ENCODE results near the gene CYB5D1.

The CYB5D1 gene

DNA sequence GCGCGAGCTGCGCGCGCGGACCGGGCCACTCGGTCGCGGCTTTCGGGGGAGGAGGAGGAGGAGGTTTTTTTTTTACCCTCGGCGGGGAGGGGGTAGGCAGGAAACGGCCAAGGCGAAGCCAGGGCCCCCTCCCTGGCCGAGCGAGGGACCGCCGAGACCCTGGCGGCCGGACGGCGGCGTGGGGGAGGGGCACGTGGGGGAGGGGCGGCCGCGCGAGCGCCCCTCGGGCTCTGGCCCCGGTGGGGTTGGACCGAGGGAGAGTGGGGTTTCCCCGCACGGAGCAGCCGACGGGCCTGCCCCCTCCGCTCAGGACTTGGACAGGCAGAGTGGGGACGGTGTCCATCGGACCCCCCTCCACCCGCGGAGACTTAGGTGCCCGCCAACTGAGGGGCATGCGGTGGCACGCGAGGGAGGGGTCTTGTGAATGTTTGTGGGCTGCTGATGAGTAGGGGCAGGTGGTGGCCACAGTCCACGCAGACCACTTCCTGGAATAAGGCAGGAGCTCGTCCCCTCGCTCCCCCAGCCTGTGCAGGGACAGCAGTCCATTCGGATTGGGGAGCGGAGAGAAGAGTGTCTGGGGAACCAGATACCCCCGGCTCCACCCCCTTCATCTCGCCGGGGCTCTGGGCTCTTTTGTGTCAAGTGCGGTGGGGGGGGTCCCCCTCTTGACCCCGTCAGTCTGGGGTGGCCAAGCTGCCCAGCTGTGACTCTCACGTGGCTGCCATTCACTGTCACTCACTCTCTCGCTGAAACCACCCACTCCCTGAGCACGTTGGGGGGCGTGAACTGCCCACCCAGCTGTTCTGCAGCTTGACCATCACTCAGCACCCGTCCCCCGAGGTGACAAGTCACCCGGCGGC, 27.8 kb downstream of the CYB5D1 start:
- no peak for DNase-seq (ENCODE audit: low read depth)

DNA sequence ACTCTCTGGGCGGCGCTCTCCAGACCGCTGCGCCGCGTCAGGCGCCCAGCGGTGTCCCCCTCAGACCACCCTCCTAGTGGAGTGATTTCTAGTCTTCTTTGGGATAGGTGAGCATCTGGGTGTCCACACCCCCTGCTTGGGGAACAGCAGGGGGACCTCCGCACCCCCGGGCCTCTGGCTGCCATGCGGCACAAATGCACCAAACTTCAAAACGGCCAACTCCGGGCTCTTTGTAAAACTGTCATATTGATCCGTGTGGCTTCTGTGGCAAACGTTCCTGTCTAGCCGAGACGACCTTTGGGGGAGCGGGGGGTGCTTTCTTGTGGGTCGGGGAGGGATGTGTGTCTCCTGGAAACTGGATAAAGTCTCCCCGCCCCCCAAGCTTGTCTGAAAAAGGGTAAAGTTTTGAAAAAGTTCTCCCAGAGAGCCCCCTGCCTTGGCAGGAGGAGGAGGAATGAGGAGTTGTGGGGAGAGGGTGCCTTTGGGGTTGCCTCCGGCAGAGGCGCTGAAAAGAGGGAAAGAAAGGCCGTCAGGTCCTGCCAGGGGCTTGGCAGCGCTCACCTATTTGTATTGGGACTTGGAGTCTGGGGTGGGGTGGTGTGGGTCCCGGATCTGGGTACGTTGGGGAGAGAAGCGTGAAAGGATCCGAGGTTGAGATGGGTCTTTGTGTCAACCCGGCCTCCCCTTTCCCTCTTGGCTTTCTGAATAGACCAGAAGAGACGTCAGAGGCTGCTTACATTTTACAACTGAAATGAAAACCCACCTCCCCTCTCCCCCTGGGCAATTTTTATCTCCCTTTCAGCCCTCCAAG, 28.6 kb downstream of the CYB5D1 start:
- no peak for DNase-seq (ENCODE audit: low read depth)

DNA sequence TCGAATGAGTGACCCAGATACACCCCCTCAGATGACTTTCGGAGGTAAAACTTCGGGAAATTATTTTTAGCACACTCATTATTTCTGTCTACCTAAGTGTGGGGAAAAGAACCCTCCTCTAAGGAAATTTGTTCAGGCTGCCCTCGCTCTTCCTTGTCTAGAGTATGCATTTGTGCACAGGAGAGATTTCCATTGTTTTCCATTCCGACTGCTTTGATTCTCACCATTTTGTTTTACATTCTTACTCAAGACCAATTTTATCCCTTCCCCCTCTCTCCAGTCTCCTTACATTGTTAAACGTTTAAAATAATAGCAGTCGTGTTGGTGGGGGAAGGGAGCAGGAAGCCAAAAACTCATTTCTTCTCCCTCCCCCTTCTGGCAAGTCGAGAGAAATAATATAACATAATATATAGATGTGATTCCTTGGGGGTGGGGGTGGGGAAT, 29.3 kb downstream of the CYB5D1 start:
- no peak for DNase-seq (ENCODE audit: low read depth)

DNA sequence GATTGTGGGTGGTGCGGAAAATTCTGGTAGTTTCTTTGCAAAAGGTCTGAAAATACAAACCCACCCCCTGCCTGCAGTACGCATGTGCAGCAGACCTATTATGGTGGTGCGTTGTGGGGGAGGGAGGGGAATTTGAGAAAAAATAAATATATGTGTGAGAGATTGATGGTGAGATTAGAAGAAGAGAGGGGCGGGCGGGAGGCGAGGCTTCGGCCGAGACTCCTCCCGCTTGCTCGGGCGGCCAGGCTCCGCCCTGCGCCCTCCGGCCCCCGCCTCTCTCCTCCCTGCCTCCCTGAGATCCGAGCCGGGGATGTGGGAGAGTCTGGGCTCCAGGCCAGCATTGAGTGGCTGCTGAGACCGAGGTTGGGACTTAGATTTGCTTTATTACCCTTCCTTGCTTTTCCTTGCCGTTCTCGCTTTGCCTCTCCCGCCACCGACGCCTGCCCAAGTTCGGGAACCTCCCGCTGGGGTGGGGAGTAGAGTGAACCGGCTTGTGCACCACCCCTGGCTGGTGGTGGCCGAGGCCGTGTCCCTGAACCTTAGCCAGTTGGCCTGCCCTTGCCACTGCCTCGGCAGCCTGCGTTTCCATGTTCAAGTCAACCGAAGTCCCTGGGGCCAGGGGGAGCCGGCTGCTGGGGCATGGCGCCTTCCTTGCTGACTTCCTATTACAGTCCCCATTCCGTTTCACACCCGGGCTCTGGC, 29.8 kb downstream of the CYB5D1 start:
- peak; percentile 98 for DNase-seq (ENCODE audit: low read depth)

DNA sequence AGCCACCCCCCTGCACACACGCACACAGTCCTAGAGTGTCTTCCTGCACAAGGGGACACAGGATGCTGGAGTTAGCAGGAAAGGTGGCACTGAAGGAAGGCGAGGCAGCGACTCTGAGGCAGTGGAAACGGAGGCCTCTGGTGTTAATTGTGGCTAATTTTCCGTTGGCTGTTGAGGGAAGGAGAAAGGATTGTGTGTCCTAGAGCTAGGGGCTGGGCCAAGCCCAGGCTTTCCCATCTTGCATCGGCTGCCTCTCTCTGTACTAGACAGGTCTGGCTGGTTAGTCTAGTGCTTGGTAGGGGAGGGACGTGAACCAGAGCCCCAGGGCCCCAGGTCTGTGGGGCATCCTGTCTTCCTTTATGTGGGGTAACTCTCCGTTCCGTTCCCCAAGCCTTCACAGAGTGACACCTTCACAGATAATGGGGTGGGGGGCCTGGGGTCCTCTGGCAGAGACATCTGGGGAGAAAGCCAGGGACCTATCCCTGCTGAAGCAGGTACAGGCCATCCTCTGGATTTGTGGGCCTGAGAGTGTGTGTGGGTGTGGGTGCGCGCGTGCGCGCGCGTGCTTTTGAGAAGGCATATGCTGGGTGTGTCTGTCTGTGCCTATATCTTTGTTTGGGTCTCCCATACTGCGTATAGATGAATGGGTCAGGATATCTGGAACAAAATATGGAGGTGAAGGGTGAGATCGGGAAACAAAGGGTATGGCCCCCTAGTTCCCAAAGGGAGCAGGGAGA, 30.5 kb downstream of the CYB5D1 start, which contains the start of gene CHD3:
TSS of gene CHD3 (plus strand) at position 606 of the 737 bp plus-strand sequence. CDS start 212 bp downstream, outside the sequence.
- no peak for DNase-seq (ENCODE audit: low read depth)

DNA sequence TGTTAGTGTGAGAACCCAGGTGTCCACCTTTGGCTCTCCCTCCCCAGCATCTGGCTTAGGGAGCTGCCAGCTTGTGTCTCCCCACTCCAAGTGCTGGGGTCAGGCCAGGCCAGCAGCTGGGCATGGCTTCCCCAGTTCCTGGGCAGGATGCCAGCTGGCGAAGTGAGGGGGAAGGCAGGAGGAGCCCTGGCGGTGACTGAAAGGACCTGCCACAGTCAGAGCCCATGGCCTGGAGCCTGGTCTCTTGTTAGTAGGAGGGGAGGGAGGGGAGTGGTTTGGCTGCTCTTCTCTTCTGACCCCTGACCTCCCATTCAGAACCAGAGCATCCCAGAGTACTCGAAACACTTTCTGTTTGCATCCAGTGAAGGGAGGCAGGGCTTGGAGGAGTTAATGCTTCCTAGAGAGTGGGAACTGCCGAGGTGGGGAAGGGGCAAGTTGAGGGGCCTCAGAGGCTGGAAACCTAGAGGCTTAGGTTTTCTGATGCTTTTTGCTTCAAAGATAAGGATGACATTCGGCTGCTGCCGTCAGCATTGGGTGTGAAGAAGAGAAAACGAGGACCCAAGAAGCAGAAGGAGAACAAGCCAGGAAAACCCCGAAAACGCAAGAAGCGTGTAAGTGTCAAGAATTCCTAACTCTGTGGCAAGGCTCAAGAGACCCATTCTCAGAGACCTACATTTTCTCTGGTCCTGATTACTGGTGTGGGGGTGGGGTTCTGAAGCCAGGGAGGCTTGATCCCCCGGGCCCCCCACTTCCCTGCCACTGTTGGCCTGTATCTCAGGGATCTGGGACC, 31.6 kb downstream of the CYB5D1 start:
- peak; percentile 88 for DNase-seq (ENCODE audit: low read depth)

DNA sequence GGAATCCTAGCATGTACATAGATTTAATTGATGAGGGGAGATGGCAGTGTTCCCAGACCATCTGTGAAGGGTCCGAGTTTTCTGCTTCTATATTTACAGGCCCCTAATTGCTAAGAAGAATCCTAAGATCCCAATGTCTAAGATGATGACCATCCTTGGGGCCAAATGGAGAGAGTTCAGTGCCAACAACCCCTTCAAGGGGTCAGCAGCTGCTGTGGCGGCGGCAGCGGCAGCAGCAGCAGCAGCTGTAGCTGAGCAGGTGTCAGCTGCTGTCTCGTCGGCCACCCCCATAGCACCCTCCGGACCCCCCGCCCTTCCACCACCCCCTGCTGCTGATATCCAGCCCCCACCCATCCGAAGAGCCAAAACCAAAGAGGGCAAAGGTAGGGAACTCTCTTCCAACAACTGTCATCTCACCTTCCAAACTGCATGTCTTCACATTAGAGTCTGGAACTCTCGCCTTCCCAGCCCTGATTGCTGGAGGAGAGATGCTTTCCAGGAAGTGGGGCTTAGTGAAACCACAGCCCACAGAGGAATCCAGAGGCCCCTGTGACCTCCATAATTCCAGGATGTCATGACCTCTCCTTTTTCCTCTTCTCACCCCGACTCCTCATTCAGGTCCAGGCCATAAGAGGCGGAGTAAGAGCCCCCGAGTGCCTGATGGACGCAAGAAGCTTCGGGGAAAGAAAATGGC, 35.5 kb downstream of the CYB5D1 start:
- no peak for DNase-seq (ENCODE audit: low read depth)

DNA sequence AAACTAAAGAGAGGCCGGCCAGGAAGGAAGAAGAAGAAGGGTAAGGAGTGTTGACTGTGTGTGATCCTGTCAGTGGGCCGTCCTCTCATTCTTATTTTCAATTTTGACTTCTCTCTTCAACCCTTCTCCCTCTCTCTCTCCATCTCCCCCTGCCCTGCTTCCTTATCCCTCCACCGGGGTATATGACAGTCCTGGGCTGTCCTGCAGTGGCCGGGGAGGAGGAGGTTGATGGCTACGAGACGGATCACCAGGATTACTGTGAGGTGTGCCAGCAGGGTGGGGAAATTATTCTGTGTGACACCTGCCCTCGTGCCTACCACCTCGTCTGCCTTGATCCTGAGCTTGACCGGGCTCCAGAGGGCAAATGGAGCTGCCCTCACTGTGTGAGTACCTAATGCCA, 36.4 kb downstream of the CYB5D1 start:
- DNase-seq (ENCODE audit: low read depth) = no peak

DNA sequence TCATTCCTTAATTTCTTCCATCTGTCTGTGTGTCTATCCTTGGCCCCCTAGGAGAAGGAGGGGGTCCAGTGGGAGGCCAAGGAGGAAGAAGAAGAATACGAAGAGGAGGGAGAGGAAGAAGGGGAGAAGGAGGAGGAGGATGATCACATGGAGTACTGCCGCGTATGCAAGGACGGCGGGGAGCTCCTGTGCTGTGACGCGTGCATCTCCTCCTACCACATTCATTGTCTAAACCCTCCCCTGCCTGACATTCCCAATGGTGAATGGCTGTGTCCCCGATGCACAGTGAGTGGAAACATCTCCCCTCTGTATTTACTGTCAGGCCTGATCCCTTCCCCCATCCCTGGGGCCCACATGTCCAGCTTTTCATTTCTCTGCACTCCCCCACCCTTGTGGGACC, 37.1 kb downstream of the CYB5D1 start:
- DNase-seq (ENCODE audit: low read depth) = no peak

DNA sequence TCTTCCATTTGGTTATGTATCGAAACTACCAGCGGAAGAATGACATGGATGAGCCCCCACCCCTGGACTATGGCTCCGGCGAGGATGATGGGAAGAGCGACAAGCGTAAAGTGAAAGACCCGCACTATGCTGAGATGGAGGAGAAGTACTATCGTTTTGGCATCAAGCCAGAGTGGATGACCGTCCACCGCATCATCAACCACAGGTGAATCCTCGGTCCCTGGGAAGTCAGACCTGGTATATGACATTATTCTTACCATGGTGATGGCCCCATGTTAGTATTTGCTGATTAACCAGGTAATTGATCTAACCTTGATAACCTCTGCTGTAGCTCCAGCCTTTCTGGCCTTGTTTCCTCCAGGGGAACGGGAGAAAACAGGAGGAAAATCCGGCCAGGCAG, 39.3 kb downstream of the CYB5D1 start:
- DNase-seq (ENCODE audit: low read depth) = no peak

DNA sequence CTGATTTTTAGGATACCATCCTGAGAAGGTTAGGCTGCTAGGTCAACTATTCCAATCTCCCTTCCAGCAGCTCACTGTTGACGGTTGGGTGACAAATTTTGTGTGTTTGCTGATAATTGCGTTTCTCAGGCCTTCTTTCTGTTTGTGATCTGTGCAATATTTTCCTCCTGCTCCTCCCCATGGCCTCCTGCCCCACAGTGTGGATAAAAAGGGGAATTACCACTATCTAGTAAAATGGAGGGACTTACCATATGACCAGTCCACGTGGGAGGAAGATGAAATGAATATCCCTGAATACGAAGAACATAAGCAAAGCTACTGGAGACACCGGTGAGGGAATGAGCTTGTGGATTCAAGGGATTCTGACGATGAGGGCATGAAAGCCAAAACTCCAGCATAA, 40.0 kb downstream of the CYB5D1 start:
- DNase-seq (ENCODE audit: low read depth) = peak; percentile 87

DNA sequence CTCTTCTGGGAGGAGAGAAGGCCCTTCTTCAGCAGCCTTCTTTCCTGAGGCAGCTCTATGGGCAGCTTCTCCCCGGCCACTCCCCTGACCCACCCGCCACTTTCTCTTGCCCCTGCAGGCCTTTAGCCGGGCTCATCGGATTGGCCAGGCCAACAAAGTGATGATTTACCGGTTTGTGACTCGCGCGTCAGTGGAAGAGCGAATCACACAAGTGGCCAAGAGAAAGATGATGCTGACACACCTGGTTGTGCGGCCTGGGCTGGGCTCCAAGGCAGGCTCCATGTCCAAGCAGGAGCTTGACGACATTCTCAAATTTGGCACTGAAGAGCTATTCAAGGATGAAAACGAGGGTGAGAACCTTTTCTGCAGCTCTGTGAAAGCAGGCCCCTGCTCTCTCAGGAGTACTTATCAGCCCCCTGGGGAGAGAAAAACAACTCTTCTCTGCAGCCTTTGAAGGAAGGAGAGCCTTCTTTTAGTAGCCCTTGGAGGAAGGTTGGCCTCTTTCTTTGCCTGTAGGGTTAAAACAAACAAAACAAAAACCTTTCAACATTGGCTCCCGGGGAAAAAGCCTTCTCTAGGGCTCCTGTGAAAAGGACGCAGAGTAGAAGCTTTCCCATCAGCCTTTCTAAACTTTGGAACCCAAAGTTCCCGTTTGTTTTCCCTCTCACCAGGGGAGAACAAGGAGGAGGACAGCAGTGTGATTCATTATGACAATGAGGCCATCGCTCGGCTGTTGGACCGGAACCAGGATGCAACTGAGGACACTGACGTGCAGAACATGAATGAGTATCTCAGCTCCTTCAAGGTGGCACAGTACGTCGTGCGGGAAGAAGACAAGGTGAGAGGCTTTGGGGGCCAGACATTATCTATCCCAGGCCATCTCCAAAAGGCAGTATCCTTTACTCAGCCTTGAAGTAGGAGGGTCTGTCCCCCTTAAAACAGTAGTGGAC, 45.6 kb downstream of the CYB5D1 start:
- DNase-seq (ENCODE audit: low read depth) = no peak

DNA sequence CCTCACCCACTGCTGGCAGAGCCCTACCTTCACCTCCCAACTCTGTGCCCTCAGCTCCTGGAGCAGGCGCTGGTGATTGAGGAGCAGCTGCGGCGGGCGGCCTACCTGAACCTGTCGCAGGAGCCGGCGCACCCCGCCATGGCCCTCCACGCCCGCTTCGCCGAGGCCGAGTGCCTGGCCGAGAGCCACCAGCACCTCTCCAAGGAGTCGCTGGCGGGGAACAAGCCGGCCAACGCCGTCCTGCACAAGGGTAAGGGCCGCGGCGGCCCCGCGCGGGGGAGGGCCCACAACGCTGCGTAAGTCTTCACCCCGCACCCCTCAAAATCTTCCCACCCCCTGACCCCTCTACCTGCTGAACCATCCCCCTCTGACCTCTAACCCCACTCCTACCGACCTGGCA, 51.3 kb downstream of the CYB5D1 start:
- DNase-seq (ENCODE audit: low read depth) = no peak

DNA sequence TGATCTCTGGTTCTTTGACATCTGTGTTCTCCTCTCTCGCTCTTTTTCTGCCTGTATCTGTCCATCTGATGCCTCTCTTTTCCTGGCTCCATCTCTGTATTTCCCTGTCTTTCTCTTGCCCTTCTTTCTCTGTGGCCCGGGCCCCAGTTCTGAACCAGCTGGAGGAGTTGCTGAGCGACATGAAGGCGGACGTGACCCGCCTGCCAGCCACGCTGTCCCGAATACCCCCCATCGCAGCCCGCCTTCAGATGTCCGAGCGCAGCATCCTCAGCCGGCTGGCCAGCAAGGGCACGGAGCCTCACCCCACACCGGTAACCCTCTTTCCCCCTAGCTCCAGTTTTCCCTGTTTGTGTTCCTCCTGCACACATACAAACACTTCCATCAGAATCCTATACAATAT, 52.5 kb downstream of the CYB5D1 start:
- no peak for DNase-seq (ENCODE audit: low read depth)

DNA sequence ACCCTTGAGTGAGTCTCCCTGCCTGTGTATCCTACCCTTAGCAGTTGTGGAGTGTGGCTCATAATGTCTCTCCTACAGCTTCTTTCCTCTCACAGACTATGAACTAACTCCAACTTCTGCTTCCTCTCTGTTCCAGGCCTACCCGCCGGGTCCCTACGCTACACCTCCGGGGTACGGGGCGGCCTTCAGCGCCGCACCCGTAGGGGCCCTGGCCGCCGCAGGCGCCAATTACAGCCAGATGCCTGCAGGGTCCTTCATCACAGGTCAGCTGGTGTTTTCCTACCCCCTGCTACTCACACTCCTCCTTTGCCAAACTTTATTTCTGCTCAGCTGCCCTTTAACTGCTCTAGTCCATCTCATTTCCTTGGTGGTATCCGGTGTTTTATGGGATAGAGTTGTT, 52.9 kb downstream of the CYB5D1 start:
- no peak for DNase-seq (ENCODE audit: low read depth)

DNA sequence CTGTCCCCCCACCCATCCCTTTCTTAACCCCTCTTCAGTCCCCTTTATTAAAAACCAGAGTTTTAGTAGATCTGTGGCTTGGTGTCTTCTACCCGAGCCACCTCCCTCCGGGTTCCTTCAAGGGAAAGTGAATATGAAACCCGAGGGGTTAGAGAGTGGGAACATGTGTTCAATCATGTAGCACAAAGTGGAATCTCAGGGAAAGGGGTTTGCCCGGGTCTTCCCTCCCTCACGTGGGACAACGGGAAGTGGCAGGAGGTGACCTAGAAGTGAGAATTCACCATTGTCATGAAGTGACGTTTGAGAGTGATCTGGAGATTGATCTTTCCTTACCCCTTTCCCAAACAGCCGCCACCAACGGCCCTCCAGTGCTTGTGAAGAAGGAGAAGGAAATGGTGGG, 53.3 kb downstream of the CYB5D1 start:
- no peak for DNase-seq (ENCODE audit: low read depth)

Data from amniotic epithelial cell (primary cell).